GM21717 (cell line): ENCODE measurements around the gene CFAP100.

Experiments used
- ATAC-seq: cut with Tn5 transposase; IDR thresholded peaks from one replicate; pipeline ENCODE4 v1.9.1; 2021; ENCODE audit warnings: mild to moderate bottlenecking, moderate library complexity; ENCODE audit not compliant: unreplicated experiment

Gene CFAP100

GRCh38 chr3:126356373-126357264, 38.1 kb upstream of the CFAP100 start:
- ATAC-seq: no peak

GRCh38 chr3:126357295-126358037, 37.2 kb upstream of the CFAP100 start, which contains the start of gene KLF15:
KLF15 (minus strand) TSS chr3:126357408; CDS start chr3:126352922, 4,486 bp downstream.
- peak; percentile 69 for ATAC-seq

GRCh38 chr3:126358038-126358815, 36.5 kb upstream of the CFAP100 start:
- ATAC-seq: no peak

GRCh38 chr3:126358816-126359181, 35.9 kb upstream of the CFAP100 start:
- ATAC-seq: no peak

- no peak for ATAC-seq
These were observed 34.5 kb upstream of the CFAP100 start for GRCh38 chr3:126360046-126360713.

- ATAC-seq: no peak
These were observed 34.0 kb upstream of the CFAP100 start for GRCh38 chr3:126360714-126361060.

GRCh38 chr3:126361211-126361610, 33.5 kb upstream of the CFAP100 start:
- ATAC-seq: no peak

GRCh38 chr3:126364130-126364695, 30.5 kb upstream of the CFAP100 start:
- no peak for ATAC-seq

- no peak for ATAC-seq
These were observed 29.9 kb upstream of the CFAP100 start for GRCh38 chr3:126364731-126365301.

- no peak for ATAC-seq
These were observed 29.1 kb upstream of the CFAP100 start for GRCh38 chr3:126365351-126366277.

GRCh38 chr3:126367316-126367805, 27.3 kb upstream of the CFAP100 start:
- ATAC-seq: no peak

GRCh38 chr3:126369490-126369889, 25.2 kb upstream of the CFAP100 start:
- ATAC-seq: no peak

- ATAC-seq: no peak
These were observed 24.7 kb upstream of the CFAP100 start for GRCh38 chr3:126370055-126370454.

- no peak for ATAC-seq
These were observed 24.1 kb upstream of the CFAP100 start for GRCh38 chr3:126370606-126371005.

- no peak for ATAC-seq
These were observed 23.5 kb upstream of the CFAP100 start for GRCh38 chr3:126371096-126371705.

GRCh38 chr3:126372413-126373145, 22.1 kb upstream of the CFAP100 start:
- no peak for ATAC-seq

GRCh38 chr3:126373146-126373613, 21.5 kb upstream of the CFAP100 start:
- ATAC-seq: no peak
